HUDEP-2 (cell line): ENCODE results near the gene SH2D5.
"Not testable (repeated sequence)": the region's sequence is repeated elsewhere in the genome, so short reads cannot be mapped to it uniquely, and the experiment has no call there.

Experiments used
- DNase-seq, 76 experiments: peaks; one replicate each; lab custom pipeline; 2025; ENCODE audit not compliant: unreplicated experiment in 76 of 76; lab: John Stamatoyannopoulos, UW

SH2D5 gene

DNA sequence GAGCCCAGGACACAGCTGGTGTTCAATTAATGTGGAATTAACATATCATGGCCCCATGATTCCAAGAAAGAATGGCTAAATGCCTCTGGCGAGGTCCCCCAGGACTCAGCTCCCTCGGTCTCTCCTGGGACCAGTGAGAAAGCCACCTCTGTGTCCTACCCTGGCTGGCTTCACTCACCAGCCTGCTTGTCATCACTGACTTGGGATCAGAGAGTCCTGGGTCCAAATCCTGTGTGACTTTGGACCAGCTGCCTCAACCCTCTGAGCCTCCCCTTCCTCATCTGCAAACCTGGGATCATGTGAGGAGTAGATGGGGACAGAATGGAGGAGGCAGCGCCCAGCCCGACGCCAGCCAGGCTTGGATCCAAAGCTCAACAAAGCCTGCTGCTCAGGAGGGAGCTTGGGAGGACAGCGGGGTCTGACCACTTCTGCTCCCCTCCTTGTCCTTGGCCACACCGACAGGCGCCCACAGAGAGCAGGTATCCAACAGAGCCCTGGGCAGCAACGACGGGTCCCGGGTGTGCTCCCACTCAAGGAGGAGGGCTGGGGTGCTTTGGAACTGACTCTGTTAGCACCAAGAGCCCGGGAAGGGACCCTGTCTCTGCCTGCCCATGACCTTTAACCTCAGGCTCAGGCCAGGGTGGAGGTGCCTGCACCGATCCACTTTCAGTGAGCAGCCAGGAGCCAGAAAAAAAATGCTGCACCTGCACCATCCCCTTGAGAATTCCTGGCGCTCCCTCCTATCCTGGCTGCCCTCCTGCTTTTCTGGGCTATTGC is 3.2 kb downstream of the SH2D5 start:
- no peak for DNase-seq

DNA sequence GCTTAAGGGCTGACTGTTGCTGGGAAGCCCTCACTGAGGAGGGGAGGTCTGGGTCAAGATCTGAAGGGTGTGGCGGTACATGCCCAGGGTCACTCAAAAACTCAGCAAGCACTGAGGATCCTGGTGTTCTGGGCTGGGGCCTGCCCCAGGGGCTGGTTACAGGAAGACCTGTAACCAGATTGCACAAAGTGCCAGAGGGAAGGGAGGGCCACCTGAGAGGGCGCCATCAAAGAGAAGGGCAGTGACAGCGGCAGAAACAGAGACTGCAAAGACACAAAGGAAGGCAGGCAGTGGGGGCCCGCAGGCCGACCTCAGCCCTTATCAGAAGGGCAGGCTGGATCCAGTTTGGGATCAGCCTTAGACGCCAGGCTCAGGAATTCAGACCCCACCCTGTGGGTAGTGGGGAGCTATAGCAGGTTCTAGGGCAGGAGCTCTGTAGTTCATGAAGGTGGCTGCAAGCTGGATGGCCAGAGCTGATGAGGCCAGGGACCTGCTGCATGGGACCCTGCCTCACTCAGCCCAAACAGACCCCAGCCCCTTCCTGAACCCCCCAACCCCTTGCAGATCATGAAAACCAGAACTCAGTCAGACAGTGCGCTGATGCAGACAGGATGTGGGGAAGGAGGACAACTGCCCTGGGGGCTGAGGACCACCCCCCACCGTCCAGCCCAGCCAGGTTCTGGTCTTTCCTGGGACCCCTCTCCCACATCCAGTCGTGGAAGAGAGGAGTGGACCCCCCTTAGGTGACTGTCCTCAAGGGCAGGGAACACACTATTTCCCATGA is 3.9 kb downstream of the SH2D5 start:
- no peak for DNase-seq

DNA sequence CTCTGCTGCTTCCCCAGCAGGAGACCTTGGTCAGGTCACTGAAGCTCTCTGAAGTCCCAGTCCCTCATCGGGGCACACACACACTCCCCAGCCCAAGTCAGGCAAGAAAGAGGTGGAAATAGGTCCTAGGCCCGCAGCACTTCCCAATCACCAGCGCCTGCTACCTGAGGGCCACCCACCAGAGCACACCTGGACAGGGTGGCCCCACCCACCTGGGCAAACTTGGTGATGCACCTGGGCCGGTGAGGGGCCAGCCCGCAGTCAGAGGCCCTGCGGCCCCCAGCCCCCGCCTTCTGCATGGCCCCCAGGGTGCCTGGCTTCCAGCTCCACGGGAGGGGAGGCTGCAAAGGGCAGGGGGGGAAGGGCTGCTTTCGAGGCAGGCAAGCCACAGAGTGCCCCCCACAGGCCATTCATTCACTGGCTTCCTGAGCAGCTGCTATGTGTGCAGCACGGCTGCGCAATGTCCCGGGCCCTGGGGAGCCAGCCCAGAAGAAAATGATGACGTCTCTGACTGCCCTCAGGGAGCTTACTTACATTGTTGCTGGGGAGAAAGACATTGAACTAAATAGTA is 4.7 kb downstream of the SH2D5 start:
- DNase-seq: peak in 9 of 76 experiments; percentile 3 to 24 (median 9)

DNA sequence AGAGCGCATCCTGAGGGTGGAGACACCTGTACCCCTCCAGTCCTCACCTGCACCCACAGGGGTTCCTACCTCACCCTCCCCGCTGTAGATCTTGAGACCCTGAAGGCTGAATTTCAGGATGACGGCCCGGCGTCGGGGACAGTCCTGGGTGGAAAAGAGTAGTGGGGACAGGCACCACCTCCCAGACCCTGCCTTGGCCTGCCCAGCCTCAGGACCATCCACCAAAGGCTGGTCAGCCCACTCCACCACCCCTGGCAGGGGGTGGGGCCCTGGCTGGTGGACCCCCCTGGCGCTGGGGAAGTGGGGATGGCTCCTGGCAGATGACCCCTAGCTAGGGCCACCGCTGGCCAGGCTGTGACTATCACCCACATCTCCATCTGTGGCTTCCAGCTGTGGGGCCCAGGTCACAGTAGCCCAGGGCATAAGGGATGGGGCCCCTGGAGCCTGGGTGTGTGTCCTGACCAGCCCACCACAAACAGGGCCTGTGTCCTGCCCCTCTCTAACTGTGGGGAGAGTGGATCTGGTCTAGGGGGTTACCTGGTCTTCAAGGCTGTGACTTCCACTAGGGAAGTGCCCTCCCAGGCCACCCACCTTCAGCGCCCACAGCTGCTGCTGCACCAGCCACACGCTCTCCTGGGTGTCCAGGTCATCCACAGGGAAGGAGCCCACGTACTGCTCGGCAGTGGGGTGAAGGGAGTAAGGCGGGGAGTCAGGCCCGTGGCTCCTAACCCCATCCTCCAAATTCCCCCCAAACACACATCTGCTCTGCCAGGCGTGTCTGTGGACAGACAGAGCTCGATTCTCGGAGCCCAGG is 5.4 kb downstream of the SH2D5 start:
- no peak for DNase-seq

DNA sequence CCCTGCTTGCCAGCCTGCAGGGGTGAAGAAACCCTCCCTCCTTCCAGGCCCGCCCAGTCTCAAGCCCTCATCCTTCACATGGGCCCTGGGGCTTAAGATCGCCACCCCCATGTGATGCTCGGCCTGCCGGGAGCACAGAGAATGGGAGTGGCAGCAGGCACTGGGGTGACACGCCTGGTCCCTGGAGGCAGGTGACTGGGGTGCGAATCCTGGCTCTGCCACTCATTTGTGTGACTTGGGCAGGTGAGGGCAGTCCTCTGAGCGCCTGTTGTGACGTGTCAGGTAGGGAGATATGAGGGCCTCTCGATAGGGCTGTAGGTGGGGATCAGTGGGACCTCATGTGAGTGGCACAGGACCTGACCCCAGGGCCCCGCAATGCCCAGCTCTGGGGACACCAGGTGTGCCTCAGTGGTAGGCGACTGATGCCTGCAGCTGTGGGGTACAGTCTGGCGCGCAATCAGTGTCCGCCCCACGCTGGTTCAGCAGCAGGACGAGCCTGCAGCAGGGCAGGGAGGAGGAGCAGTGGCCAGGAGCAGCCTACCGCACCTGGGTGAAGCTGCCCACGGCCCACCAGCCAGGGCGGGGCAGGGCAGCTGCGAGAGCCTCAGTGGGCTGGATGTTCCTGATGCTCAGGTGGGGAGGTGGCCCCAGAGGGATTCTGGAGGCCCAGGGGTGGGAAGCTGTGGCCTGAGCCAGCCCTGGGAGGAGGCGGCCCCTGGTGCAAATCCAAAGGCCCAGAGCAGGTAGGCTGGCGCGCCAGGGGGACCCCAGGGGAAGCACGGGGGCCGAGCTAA is 6.2 kb downstream of the SH2D5 start:
- DNase-seq: no peak

DNA sequence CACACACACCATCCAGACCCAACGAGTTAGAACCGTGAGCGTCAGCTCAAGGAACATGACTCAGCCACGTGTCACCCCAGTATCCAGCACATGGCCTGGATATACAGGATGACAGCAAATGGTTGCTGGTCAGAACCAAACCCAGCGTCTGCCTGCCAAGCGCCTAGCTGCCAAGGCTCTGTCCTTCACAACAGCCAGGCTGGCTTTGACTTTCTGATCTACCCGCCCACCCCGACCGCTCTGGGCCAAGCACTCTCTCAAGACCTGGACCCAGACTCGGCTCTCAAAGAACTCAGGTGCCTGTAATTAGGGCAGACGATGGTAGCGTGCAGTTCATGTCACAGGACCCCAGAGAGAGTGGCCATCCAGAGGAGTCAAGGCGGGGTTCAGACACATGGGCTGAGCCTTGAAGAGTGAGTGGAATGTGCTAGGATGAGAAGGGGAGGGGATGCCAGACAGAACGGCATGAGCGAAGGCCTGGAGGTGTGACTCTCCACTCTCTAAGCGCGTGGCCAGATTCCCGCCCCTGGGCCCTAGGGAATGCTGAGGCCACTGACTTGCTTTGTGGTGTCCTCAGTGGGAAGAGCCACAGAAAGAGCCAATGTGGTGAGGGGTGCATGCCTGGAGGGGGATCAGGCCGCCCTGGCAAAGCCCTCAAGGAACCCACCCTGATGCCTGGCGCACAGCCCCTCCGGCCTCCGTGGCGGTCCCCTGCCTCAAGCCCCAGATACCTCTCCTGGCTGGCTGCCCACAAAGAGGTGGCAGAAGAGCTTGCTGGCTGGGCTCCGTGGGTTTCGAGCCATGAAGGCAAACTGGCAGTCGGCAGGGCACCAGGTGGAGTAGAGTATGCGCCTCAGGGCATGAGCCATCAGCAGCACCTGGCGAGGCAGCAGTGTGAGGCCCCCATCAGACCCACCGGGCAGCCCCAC is 7.0 kb downstream of the SH2D5 start:
- no peak for DNase-seq

DNA sequence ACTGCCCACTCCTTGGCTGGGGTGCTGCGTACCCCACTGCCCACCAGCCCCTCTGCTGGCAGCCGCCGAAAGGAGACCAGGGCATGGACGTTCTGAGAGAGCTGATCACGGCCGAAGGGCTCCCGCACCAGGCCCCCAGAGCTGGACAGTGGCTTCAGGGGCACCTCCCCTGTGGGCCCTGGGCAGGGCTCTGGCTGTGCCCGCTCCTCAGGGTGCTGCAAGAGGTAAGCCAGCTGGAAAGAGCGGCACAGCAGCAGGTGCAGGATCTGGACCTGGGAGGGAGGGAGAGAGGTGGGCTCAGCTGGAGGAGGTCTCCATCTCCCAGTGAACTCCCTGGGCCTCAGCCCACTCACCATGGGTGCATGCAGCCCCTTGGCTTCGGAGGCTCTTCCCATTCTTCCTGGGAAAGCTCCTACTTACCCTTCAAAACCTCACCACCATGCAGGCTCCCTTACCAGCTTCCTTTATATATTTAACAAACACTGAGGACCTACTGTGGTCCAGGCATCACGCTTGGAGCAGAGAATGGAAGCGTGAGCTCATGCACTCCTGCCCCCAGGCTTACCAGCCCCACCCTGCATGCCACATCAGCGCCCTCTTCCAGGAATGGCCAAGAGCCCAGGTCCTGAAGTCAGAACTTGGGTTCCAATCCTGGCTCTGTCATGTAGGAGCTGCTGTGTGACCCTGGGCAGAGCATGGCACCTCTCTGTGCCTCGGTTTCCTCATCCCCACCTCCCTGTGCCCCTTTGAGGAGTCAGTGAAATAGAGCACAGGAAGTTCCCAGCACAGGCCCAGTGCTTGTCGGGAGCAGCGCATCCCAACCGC is 7.9 kb downstream of the SH2D5 start:
- DNase-seq: no peak

DNA sequence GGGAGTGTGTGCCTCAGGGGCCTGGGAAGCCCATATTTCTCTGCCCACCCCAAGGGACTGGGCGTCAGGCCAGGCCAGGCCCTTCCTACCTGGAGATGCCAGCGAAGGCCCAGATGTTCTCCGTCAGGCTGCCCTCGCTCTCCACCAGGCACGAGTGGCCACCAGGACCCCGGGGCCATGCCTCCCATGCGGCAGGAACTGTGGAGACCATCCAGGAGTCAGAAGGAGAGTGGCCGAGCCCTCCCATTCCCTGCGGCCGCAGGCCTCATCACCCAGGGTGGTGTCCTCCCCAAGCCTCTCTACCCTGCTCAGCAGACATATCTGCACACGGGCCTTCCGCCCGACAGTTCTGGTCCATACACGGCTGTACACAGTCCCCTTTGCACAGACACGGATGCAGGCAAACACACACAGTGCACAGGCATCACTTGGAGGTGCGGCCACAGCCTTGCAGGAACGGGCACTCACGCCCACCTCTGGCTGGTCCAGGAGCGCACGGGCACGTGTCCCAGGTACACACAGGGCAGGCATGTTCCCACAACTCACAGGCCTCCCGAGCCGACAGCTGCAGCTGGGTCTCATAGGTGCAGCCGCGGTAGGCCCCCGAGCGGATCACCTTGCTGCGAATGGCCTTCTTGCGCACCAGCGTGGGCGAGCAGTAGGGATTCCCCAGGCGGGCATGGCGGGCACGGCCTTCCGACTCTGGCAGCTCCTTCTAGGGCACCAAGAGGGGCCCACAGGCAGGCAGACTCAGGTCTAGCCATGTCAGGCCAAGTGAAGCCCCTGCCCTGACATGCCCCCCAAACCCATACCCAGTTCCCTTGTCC is 8.8 kb downstream of the SH2D5 start:
- DNase-seq: no peak

DNA sequence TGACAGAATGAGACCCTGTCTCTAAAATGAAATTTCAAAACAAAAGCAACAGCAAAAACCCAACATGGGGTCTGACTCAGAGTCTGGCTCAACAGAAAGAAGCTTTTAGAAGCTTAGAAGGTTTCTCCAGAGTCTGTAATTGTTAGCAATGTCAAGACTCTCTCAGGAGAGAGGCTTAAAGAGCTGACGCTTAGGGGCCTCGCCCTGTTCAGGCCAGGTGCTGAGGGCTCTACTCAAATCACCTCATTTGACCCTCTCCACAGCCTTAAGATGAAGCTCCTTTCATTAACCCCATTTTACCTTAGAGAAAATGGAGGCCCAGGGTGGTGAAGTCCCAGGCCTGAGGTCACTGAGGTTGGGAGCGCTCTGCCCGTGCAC is 9.4 kb downstream of the SH2D5 start:
- no peak for DNase-seq

DNA sequence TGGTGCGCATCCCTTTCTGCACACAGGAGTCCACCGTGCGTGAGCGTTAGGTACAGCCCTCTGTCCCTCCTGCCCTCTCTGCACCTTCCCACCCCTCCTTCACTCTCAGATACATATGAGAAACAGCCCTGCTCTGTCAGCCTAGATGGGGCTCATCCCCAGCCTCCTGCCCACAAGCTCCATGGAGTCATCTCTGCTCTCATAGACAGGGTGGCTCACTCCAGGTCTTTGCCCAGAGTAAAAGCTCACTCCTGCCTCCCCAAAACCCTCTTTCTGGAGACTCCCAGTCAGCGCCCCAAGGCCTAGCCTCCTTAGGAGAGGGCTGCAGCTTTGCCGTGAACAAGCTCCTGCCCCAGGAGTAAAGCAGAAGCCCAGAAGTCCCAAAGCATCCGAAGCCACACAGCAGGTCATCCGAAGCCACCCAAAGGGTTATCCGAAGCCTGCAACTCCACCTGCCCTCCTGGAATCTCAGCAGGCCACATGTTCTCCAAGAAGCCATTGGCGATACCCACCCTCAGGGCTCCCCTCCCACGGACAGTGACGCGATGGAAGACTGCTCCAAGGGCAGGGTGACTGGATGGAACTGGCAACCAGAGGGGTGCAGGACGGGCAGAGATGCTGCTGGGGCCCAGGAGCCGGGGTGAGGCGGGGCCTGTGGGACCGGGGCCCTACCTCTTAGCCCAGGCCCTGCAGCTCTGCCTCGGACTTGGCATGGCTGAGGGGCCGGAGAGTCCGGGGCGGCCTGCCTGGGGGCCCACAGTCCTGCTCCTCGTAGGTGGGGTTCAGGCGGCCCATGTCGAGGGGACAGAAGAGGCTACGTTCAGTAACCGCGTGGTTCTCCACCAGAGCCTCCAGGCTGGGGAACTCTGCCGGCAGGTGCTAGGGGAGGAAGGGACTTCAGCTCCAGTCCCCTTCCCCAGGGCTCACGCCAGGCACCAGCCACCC is 11.1 kb downstream of the SH2D5 start:
- DNase-seq: no peak

DNA sequence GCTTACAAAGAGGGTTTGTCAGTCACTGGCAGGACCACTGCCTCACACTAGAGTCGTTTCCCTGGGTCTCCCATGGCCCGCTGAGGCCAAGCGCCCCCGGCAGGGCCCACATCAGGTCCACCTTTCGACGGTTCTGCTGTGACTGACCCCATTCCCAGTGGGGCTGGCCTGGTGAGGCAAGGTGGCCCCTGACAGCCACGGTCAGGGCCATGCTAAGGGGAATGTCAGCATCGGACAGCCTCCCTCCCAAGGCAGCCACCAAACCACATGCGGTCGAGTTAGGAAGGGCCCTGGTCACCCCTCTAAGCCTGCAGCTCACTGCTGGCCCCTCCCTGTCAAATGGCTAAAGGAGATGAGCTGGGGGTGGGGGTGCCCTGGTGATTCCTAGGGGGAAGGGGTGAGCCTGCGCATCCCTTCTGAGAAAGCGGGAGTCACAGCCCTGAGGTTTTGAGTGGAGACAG is 11.8 kb downstream of the SH2D5 start:
- DNase-seq: no peak

DNA sequence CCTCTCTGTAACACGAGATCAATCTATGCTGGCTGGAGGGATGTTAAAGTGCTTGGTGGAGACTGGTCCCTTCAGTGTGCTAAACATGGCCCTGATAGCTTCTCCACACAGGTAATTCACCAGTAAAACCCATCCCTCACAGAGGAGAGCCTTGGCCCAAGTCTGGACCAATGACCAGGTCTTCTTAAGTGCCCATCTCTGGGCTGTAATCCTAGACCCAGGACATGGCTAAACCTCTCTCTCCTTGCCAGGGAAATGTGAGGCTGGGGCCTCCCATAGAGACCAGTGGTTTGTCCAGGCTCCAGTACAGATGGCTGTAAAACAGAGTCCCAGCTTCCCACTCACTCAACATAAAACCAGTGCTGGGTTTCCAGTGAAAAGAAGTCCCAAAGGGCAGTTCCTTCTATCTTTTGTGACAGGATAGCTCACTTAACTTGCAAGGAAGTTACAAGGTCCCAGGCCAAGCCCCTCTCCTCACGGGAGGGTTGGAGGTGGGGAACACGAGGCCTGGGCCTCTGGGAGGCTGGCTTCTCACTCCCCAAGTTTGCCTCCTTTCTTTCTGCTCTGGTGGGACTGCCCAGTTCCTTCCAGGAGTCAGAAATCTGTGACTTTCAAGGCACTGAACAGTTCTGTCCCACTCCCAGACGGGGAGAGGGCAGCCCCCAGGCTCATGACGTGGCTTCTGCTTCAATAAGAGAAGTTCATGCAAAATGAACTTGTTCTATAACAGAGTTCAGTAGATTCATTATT is 12.5 kb downstream of the SH2D5 start:
- no peak for DNase-seq

DNA sequence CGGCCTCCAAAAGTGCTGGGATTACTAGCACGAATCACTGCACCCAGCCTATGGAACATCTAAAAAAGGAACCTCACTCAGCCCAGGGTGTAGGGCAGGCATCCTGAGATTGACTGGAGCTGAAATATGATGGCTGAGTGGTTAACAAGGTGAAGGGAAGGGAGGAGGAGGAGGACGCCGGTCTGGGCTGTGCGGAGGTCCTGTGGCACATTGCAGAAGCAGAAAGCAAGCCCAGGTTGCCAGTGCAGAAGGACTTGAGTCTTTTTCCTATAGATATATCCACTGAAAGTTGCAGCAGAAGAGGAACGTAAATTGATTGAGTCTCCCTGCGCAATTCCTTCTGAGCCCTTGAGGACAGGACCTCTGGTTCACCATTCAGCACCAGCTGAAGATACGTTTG is 13.2 kb downstream of the SH2D5 start:
- no peak for DNase-seq

DNA sequence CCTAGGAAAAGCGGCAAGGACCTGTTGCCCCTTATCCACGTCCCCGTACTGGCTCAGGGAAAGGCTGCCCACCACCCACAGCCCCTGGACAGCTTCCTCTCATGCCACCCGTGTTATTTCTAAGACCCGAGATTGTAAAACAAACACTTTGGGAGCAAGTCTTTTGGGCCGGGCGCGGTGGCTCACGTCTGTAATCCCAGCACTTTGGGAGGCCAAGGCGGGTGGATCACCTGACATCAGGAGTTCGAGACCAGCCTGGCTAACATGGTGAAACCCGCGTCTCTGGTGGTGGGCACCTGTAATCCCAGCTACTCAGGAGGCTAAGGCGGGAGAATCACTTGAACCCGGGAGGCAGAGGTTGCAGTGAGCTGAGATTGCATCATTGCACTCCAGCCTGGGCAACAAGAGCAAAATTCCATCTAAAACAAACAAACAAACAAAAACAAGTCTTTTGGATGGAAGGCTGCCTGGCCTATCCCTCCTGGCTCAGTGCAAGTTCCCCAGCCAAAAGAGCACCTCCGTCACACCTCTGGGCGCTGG is 14.1 kb downstream of the SH2D5 start:
- not testable (repeated sequence) for DNase-seq
